ENCODE results near the gene BNIP2. TPM values are rescaled to one million over a fixed set of nuclear protein-coding genes. Genes with fewer than 3 reads are reported as not detected.
A peak's percentile ranks its signal among the peaks of the same experiment; 100 is the strongest.

The BNIP2 gene
- total RNA-seq, 1 donor from 2014 or later, result 105 TPM

- H3K27me3 ChIP-seq, result no peaks in the 10 kb centered on the region
- no peak for DNase-seq
- no peaks in the 10 kb centered on the region for H3K4me1 ChIP-seq
- no peak overlapping the region for H3K27ac ChIP-seq
- H3K9me3 ChIP-seq, result no peaks in the 10 kb centered on the region
- ATAC-seq, result peak; percentile 79
- no peak overlapping the region for H3K4me3 ChIP-seq
- intact Hi-C loops (cut with DNase I), result no loop called here
- TF ChIP-seq CTCF (IDR thresholded peaks at IDR 0.05), result peak; percentile 16
- no peaks in the 10 kb centered on the region for H3K36me3 ChIP-seq
Measured at GRCh38 chr15:59622289-59622688, 66.8 kb downstream of the BNIP2 start.

GRCh38 chr15:59618406-59618805, 70.7 kb downstream of the BNIP2 start:
- Histone ChIP-seq H3K27ac (no peak overlapping the region), H3K27me3 (no peaks in the 10 kb centered on the region), H3K9me3 (no peaks in the 10 kb centered on the region), H3K36me3 (no peaks in the 10 kb centered on the region), H3K4me1 (no peaks in the 10 kb centered on the region), H3K4me3 (no peak overlapping the region)
- DNase-seq (no peak), ATAC-seq (peak; percentile 46)
- intact Hi-C loops (cut with DNase I), result no loop called here
- no peak for TF ChIP-seq CTCF (IDR thresholded peaks at IDR 0.05)

- H3K4me3 ChIP-seq, result no peak overlapping the region
- no peaks in the 10 kb centered on the region for H3K4me1 ChIP-seq
- no peaks in the 10 kb centered on the region for H3K27me3 ChIP-seq
- no peaks in the 10 kb centered on the region for H3K9me3 ChIP-seq
- intact Hi-C loops (cut with DNase I), result no loop called here
- no peaks in the 10 kb centered on the region for H3K36me3 ChIP-seq
- TF ChIP-seq CTCF (IDR thresholded peaks at IDR 0.05), result no peak
- DNase-seq (no peak), ATAC-seq (no peak)
- no peak overlapping the region for H3K27ac ChIP-seq
Measured at GRCh38 chr15:59616379-59616778, 72.7 kb downstream of the BNIP2 start.

GRCh38 chr15:59615661-59616060, 73.5 kb downstream of the BNIP2 start:
- intact Hi-C loops (cut with DNase I), result no loop called here
- DNase-seq, result no peak
- Histone ChIP-seq H3K27me3 (no peaks in the 10 kb centered on the region), H3K9me3 (no peaks in the 10 kb centered on the region), H3K27ac (no peak overlapping the region), H3K4me1 (no peaks in the 10 kb centered on the region), H3K4me3 (no peak overlapping the region), H3K36me3 (no peaks in the 10 kb centered on the region)
- no peak for ATAC-seq
- TF ChIP-seq CTCF (IDR thresholded peaks at IDR 0.05), result no peak

GRCh38 chr15:59614153-59614552, 75.0 kb downstream of the BNIP2 start:
- intact Hi-C loops (cut with DNase I), result no loop called here
- Histone ChIP-seq H3K4me3 (no peak overlapping the region), H3K4me1 (no peaks in the 10 kb centered on the region), H3K9me3 (no peaks in the 10 kb centered on the region), H3K27ac (no peak overlapping the region), H3K27me3 (no peaks in the 10 kb centered on the region), H3K36me3 (no peaks in the 10 kb centered on the region)
- no peak for TF ChIP-seq CTCF (IDR thresholded peaks at IDR 0.05)
- no peak for ATAC-seq
- no peak for DNase-seq

Data from upper lobe of right lung (tissue), 1 donor.